Natural killer cell (primary cell): ENCODE data around the gene LRP1B. TPM values are rescaled to one million over a fixed set of nuclear protein-coding genes. Genes with fewer than 3 reads are reported as not detected.

Experiments
- ATAC-seq, 3 donors: fragments of 150-1000 bp in 2 of 3; fragments of 200-7000 bp in 1 of 3; cut with Tn5 transposase; 1 replicate in 1 of 3; 2 replicates in 2 of 3; pipeline ENCODE4 v1.10.0; 2021; ENCODE audit warnings: mild to moderate bottlenecking in 2 of 3, moderate library complexity in 2 of 3
- DNase-seq, 2 donors: peaks; one replicate each; pipeline versions ENCODE4 v3.0.0 to v3.0.0-alpha.2; 2013 to 2021; ENCODE audit warnings: mixed read lengths in 1 of 2
- H3K27ac ChIP-seq: one replicate; pipeline ENCODE4 v1.5.1; 2013; ENCODE audit warnings: mild to moderate bottlenecking, low read length
- H3K27me3 ChIP-seq: one replicate; pipeline ENCODE4 v1.6.1; 2013; ENCODE audit warnings: low read length; ENCODE audit not compliant: control insufficient read depth, insufficient read depth
- H3K36me3 ChIP-seq: one replicate; pipeline ENCODE4 v1.6.1; 2013; ENCODE audit warnings: low read length; ENCODE audit not compliant: control insufficient read depth, insufficient read depth
- H3K4me1 ChIP-seq: one replicate; pipeline ENCODE4 v1.6.1; 2013; ENCODE audit warnings: low read length; ENCODE audit not compliant: control insufficient read depth, insufficient read depth
- H3K4me3 ChIP-seq: one replicate; pipeline ENCODE4 v1.5.1; 2013; ENCODE audit warnings: low read length
- H3K9me3 ChIP-seq: one replicate; pipeline ENCODE4 v1.6.1; 2013; ENCODE audit warnings: low read length; ENCODE audit not compliant: control insufficient read depth, insufficient read depth
- H3K27ac Mint-ChIP-seq, 2 donors: one replicate each; pipeline ENCODE4 v1.8.0; 2022; ENCODE audit warnings: mild to moderate bottlenecking in 2 of 2, mixed read lengths in 2 of 2, moderate library complexity in 1 of 2
- H3K27me3 Mint-ChIP-seq, 2 donors: one replicate each; pipeline ENCODE4 v1.8.0; 2022; ENCODE audit warnings: low read depth in 2 of 2, mixed read lengths in 2 of 2
- H3K36me3 Mint-ChIP-seq: one replicate; pipeline ENCODE4 v1.8.0; 2022; ENCODE audit warnings: mixed read lengths
- H3K4me1 Mint-ChIP-seq, 2 donors: one replicate each; pipeline ENCODE4 v1.8.0; 2022; ENCODE audit warnings: mixed read lengths in 2 of 2
- H3K4me3 Mint-ChIP-seq: one replicate; pipeline ENCODE4 v1.8.0; 2022; ENCODE audit warnings: mild to moderate bottlenecking, moderate library complexity, mixed read lengths
- H3K9me3 Mint-ChIP-seq, 2 donors: one replicate each; pipeline ENCODE4 v1.8.0; 2022; ENCODE audit warnings: mixed read lengths in 2 of 2
- WGBS: methylation state at CpG from one replicate; pipeline ENCODE4 v1.1.7; 2013; ENCODE audit warnings: missing lambda C conversion rate; ENCODE audit not compliant: insufficient coverage; 5-methylcytosine and 5-hydroxymethylcytosine counted together
- intact Hi-C: fragments of 100-400 bp; cut with micrococcal nuclease; formaldehyde crosslinking; loops from one replicate; pipeline ENCODE4 v1.14.2; 2022
- total RNA-seq, 4 donors: library from RNA; stranded (reverse); fragments of 120-200 nt in 1 of 4; gene quantifications; one replicate each; pipeline versions ENCODE4 v1.2.3 to v1.2.4, GENCODE V29; 2013 to 2022
- TF ChIP-seq, protein P1 (sequence below): fragments of 200-600 bp; IDR thresholded peaks from one replicate; pipeline ENCODE4 v1.8.0; 2022; ENCODE audit warnings: antibody characterized with exemption

The LRP1B gene
- total RNA-seq, 3 donors from 2014 or later (not counting 1 experiment from before 2014, with no cell fraction given), result 0.05 TPM; not detected in 2

GRCh38 chr2:141020346-141020745 is 1110.5 kb downstream of the LRP1B start:
- WGBS, result 75% methylated on average over 2 of the region's 3 CpGs
- H3K27ac ChIP-seq, result no peak overlapping the region
- TF ChIP-seq, protein P1, sequence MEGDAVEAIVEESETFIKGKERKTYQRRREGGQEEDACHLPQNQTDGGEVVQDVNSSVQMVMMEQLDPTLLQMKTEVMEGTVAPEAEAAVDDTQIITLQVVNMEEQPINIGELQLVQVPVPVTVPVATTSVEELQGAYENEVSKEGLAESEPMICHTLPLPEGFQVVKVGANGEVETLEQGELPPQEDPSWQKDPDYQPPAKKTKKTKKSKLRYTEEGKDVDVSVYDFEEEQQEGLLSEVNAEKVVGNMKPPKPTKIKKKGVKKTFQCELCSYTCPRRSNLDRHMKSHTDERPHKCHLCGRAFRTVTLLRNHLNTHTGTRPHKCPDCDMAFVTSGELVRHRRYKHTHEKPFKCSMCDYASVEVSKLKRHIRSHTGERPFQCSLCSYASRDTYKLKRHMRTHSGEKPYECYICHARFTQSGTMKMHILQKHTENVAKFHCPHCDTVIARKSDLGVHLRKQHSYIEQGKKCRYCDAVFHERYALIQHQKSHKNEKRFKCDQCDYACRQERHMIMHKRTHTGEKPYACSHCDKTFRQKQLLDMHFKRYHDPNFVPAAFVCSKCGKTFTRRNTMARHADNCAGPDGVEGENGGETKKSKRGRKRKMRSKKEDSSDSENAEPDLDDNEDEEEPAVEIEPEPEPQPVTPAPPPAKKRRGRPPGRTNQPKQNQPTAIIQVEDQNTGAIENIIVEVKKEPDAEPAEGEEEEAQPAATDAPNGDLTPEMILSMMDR, result no peak
- Mint-ChIP-seq H3K4me1 (no peaks in the 10 kb centered on the region), H3K27me3 (no peaks in the 10 kb centered on the region), H3K27ac (no peak overlapping the region), H3K4me3 (no peak overlapping the region), H3K9me3 (peaks cover 5 to 9% of the 10 kb centered on the region in 2 donors), H3K36me3 (no peaks in the 10 kb centered on the region)
- H3K27me3 ChIP-seq, result no peaks in the 10 kb centered on the region
- DNase-seq, result no peak
- no peaks in the 10 kb centered on the region for H3K4me1 ChIP-seq
- H3K9me3 ChIP-seq, result no peaks in the 10 kb centered on the region
- H3K36me3 ChIP-seq, result no peaks in the 10 kb centered on the region
- no peak overlapping the region for H3K4me3 ChIP-seq
- no peak for ATAC-seq
- intact Hi-C loops, result no loop called here

GRCh38 chr2:141015341-141016047 is 1115.3 kb downstream of the LRP1B start:
- Mint-ChIP-seq H3K4me3 (no peak overlapping the region), H3K27me3 (no peaks in the 10 kb centered on the region), H3K9me3 (peaks cover 5 to 7% of the 10 kb centered on the region in 2 donors), H3K36me3 (no peaks in the 10 kb centered on the region), H3K27ac (no peak overlapping the region), H3K4me1 (no peaks in the 10 kb centered on the region)
- ATAC-seq (no peak), DNase-seq (no peak)
- H3K4me3 ChIP-seq, result no peak overlapping the region
- no peaks in the 10 kb centered on the region for H3K4me1 ChIP-seq
- H3K9me3 ChIP-seq, result no peaks in the 10 kb centered on the region
- TF ChIP-seq, protein P1, result no peak
- 72% methylated on average over 3 of the region's 4 CpGs for WGBS
- no peak overlapping the region for H3K27ac ChIP-seq
- H3K36me3 ChIP-seq, result no peaks in the 10 kb centered on the region
- intact Hi-C loops, result no loop called here
- H3K27me3 ChIP-seq, result no peaks in the 10 kb centered on the region

DNA sequence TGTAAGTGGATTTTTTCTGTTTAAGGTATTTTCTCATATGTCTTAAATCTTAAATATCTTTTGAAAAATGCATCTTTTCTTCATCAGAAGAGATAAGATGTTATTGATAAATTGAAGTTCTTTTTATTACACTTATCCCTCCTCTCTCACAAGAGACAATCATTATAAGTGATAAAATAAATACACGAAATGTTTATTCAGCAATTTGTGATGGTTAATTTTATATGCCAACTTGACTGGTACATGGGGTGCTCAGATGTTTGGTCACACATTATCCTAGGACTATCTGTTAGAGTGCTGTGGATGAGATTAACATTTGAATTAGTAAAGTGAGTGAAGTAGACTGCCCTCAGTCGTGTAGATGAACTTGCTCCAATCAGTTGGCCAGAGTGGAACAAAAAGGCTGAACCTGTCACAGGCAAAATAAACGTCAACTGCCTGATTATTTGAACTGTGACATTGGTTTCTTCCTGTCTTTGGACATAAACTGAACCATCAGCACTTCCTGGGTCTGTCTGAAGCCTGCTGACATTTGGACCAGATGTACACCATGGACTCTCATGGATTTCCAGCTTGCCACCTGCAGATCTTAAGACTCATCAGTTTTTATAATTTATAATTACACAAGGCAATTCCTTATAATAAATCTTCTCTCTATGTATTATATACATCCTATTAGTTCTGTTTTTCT is 1126.7 kb downstream of the LRP1B start:
- no peak overlapping the region for H3K4me3 ChIP-seq
- no peak overlapping the region for H3K27ac Mint-ChIP-seq
- no peaks in the 10 kb centered on the region for H3K9me3 ChIP-seq
- ATAC-seq (no peak), DNase-seq (no peak)
- H3K4me1 Mint-ChIP-seq, result no peaks in the 10 kb centered on the region
- 82% methylated on average over 3 of the region's 3 CpGs for WGBS
- H3K27me3 ChIP-seq, result no peaks in the 10 kb centered on the region
- H3K36me3 ChIP-seq, result no peaks in the 10 kb centered on the region
- intact Hi-C loops, result no loop called here
- peaks cover 15 to 16% of the 10 kb centered on the region in 2 donors for H3K9me3 Mint-ChIP-seq
- no peaks in the 10 kb centered on the region for H3K27me3 Mint-ChIP-seq
- H3K4me3 Mint-ChIP-seq, result no peak overlapping the region
- H3K27ac ChIP-seq, result no peak overlapping the region
- no peaks in the 10 kb centered on the region for H3K4me1 ChIP-seq
- no peaks in the 10 kb centered on the region for H3K36me3 Mint-ChIP-seq
- TF ChIP-seq, protein P1, result no peak
